Glomerular endothelial cell (primary cell): ENCODE measurements around the gene SYNE3. TPM values are rescaled to one million over a fixed set of nuclear protein-coding genes. Genes with fewer than 3 reads are reported as not detected.
A peak's percentile ranks its signal among the peaks of the same experiment; 100 is the strongest.

Experiments used
- DNase-seq: peaks from one replicate; pipeline ENCODE4 v3.0.0-alpha.2; 2011; ENCODE audit warnings: low read depth, low spot score; ENCODE audit errors: extremely low read depth
- total RNA-seq: library from RNA; depleted of rRNA; stranded (reverse); fragments of >200 nt; gene quantifications from 2 replicates; pipeline ENCODE4 v1.2.3, GENCODE V29; 2015

Gene SYNE3
- total RNA-seq, 1 donor from 2014 or later, result 5.8 TPM

- DNase-seq, result no peak
Measured at GRCh38 chr14:95540236-95540855, 23.9 kb upstream of the SYNE3 start.

DNA sequence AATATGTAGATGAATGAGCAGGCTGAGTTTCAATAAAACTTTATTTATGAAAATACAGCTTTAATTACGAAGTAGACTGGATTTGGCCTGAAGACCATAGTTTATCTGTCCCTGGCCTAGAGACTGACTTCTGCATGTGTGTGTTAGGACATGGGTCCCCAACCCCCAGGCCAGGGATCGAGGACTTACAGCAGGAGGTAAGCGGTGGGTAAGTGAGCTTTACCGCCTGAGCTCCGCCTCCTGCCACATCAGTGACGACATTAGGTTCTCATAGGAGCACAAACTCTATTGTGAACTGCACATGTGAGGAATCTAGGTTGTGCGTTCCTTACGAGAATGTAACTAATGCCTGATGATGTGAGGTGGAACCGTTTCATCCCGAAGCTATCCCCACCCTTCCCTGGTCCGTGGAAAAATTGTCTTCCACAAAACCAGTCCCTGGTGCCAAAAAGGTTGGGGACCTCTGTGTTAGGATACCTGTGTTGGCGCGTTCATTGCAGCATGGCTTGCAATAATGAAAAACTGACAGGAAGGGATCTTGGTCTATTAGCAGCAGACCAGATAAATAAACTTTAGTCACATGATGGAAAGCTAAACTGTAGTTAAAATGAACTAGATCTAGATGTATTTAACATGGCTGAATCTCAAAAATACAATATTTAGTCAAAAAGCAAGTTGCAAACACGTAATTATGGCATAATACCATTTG lies 22.5 kb upstream of the SYNE3 start:
- no peak for DNase-seq

DNA sequence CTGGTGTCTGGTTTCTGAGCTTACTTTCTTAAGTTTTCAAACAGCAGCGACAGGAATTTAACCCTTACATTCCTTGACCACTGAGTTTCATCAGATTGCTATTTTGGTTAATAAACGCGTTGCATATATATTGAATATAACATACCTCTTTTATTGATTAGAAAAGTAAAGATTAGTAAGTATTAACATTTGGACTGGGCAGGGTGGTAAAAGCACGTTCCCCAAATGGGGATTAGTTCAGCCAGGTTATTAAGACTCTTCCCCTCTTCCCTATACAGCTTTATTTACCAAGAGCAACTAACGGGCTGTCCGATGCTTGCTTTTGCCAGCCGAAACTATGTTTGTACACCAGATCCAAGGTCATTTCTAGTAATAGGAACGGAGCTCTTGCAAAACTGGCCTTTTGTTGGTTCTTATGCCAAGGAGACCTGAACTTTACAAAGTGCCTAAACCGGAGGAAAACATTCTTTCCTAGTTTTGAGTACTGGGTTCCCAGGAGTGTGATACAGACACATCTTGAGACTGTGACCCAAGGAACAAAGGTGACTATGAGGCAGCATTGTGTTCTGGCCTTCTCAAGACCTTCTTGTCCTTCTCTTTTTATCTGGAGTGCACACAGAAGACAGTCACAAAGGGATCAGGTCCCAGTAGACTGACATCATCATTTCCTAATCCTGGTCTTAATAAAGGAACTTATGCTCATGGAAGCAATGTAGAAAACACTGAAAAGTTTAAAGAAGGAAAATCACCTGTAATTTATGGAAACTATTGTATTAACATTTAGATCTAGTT lies 21.0 kb upstream of the SYNE3 start:
- no peak for DNase-seq

- no peak for DNase-seq
Measured at GRCh38 chr14:95536671-95537070, 20.2 kb upstream of the SYNE3 start.

DNA sequence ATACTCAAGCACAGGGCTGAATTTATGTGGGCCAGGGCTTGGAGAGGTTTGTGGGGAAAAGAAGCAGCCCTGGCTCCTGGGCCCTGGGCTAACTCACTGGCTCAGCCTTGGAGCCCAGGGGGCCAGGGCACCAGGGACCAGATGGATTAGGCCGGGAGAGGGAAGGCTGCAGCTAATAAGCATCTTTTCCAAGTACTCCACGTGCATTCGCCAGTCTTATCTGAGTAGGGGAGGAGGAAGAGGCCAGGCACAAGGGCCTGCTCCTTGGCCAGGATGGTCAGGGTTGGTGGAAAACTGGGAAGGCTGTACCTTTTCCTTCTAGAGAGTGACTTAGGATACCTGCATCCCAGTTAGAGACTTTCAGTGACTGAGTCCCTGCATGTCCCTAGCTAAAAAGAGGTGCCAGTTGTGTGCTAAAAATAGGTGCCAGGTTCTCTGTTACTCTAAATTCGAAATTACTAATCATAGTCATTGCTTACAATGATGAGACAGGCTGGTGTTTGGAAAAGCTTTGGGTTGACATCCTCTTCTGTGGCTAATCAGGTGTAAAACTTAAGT lies 19.7 kb upstream of the SYNE3 start:
- DNase-seq, result no peak

- no peak for DNase-seq
Measured at GRCh38 chr14:95535226-95536021, 19.0 kb upstream of the SYNE3 start.

DNA sequence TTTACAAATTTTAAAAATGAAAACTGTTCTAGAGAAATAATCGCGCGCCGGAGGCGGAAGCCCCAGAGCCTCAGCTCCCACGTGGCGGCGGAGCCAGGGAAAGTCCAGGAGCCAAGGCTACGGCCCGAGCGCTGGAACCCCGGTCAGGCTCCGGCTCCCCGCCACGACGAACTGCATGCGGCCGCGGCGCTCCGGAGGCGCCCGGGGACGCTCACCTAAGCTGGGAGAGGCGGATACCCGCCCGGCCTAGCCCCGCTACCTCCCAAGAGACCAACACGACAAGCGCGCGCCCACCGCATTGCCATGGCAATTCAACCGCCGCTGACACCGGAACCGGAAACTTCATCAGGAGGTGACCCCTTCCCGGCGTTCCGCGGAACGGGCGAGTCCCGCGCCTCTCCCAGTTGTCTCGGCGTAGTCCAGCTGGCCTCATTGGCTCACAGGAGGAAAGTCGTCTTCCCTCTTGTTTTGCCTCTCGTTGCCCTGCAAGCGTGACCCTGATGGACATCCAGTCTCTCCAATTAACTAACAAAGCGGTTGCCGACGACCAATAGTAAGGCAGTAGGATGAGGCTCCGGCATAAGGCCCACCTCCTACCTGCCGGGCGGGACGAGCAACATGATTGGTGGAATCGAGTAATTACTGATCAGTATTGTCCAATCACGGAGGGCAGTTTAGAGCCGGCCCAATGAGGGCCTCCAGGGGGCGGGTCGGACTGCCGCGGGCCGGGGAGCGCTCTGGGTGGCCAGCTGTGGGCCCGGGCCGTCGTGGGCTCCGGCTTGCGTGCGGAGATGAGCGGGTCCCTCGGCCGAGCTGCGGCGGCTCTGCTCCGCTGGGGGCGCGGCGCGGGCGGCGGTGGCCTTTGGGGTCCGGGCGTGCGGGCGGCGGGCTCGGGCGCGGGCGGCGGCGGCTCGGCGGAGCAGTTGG lies 18.1 kb upstream of the SYNE3 start, which contains the start of gene GLRX5:
Gene GLRX5 (plus strand): TSS at position 752 of the 927 bp plus-strand sequence. CDS start 40 bp downstream, at position 792.
- DNase-seq, result peak; percentile 99

DNA sequence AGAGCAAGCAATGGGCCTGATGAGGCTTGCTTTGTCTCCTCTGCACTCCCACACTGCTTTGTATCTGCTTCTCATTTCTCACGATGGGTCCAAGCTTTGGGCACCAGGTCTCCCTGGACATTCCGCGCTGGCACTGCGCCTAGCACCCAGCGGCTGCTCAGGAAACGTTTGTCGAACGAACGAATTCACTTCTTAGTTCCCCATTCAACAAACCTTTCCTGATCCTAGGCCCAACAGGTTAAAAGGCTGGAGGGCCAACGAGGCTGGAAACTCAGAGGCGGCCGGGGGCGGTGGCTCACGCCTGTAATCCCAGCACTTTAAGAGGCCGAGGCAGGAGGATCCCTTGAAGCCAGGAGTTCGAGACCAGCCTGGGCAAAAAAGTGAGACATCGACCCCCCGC lies 17.4 kb upstream of the SYNE3 start:
- DNase-seq, result no peak

- DNase-seq, result no peak
Measured at GRCh38 chr14:95533391-95533821, 17.0 kb upstream of the SYNE3 start.

DNA sequence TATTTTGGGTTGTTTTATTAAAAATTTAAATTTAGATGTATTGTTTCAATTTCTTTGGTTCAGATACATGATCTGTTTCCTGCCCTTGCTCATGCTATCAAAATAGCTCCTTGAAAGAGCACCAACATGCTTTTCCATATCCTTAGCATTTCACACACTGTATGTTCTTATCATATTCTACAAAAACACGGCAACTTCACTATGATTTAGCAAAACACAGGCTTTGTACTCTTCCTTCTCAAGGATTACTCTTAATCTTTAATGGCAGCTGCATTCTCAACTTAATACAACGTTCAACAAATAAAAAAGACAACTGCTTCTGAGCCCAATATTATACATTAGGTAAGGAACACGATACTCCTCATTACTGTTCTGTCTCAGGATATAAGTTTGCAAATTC lies 15.5 kb upstream of the SYNE3 start:
- no peak for DNase-seq

GRCh38 chr14:95531473-95531872 lies 15.0 kb upstream of the SYNE3 start:
- DNase-seq, result no peak

- no peak for DNase-seq
Measured at GRCh38 chr14:95530473-95531276, 14.2 kb upstream of the SYNE3 start.

DNA sequence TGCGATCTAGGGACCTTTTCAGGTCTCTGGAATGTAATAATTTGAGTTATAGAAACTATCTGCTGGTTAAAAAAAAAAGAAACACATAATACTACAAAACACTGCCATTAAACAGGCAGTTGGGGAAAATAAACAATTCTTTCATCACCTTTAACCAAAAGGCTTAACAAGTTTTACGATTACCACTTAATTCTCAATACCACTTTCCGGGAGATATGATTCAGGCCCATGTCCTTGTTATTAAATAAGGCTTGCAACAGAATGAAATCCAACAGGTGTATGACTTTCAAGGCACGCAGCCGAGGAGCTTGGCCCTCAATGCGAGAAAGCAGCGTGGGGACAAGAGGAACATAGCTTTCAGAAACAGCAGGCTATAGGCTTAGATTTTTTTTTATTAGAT lies 12.8 kb upstream of the SYNE3 start:
- DNase-seq, result no peak

- DNase-seq, result no peak
Measured at GRCh38 chr14:95527387-95528002, 11.0 kb upstream of the SYNE3 start.

DNA sequence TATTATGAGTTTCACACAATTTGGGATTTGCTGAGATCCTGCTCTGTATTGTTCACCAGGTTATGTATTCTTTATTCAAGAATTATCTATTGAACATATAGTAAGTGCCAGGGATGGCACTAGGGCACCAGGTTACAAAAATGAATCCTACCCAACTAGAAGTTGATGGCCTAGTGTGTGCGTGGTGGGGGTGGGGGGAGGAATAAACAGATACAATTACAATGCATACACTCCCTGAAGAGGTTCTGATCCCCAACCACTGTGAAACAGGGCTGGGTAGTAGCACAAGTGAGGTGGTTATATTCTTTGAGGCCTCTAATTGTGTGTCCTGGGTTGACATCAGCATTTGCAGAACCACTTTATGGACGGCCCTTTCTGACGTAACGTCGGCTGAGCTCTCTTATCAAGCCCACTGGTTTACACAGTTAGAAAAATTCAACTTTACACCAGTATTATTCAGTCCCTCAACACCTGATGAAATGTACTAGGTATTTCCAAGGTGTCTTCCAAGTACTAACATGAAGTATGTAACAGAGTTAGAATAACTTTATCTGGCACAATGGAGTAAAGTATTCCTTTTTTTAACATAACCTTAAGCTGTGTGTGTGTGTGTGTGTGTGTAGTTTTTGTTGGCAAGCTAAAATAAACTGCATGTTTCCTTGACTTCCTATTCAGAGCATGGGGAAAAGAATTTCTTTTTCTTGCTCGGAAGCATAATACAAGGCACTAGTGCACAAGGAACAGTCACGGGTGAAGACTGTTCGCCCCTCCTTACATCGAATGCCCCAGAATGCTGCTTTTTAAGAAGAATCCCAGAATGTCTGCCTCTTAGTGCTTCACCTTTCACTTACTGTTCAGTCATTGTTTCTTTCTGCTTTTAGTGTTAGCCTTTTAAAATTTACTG lies 10.3 kb upstream of the SYNE3 start:
- no peak for DNase-seq

GRCh38 chr14:95525999-95526398 lies 9.5 kb upstream of the SYNE3 start:
- DNase-seq, result no peak
